Heart right ventricle (tissue), 16 donors: Measurements from ENCODE around the gene PRDM5. TPM values are rescaled to one million over a fixed set of nuclear protein-coding genes. Genes with fewer than 3 reads are reported as not detected.

Source experiments
- ATAC-seq, 8 donors: fragments of 200-7000 bp; cut with Tn5 transposase; one replicate each; pipeline ENCODE4 v1.9.1; 2020; ENCODE audit warnings: mild to moderate bottlenecking in 8 of 8, moderate library complexity in 8 of 8, moderate number of reproducible peaks in 1 of 8
- DNase-seq, 2 donors: peaks; one replicate each; pipeline ENCODE4 v3.0.0-alpha.2; 2020
- H3K27ac ChIP-seq, 10 donors: fragments of 200-600 bp; sonication (generic) in 2 of 10; one replicate each; pipeline versions ENCODE4 v1.5.0 to v1.8.0; 2020 to 2022; ENCODE audit warnings: mild to moderate bottlenecking in 3 of 10
- H3K27me3 ChIP-seq, 7 donors: fragments of 200-600 bp; one replicate each; pipeline ENCODE4 v1.8.0; 2021 to 2022; ENCODE audit warnings: mild to moderate bottlenecking in 2 of 7
- H3K36me3 ChIP-seq, 9 donors: fragments of 200-600 bp; sonication (generic) in 1 of 9; one replicate each; pipeline versions ENCODE4 v1.5.0 to v1.8.0; 2020 to 2022; ENCODE audit warnings: mild to moderate bottlenecking in 2 of 9
- H3K4me1 ChIP-seq, 9 donors: fragments of 200-600 bp; sonication (generic) in 1 of 9; one replicate each; pipeline versions ENCODE4 v1.5.0 to v1.8.0; 2020 to 2022; ENCODE audit warnings: mild to moderate bottlenecking in 4 of 9
- H3K4me3 ChIP-seq, 10 donors: fragments of 200-600 bp; sonication (generic) in 2 of 10; one replicate each; pipeline versions ENCODE4 v1.5.0 to v1.8.0; 2020 to 2022; ENCODE audit warnings: mild to moderate bottlenecking in 7 of 10, moderate library complexity in 2 of 10
- H3K9me3 ChIP-seq, 11 donors: fragments of 200-600 bp in 10 of 11; sonication (generic) in 2 of 11; one replicate each; pipeline versions ENCODE4 v1.5.0 to v1.8.0; 2013 to 2022; ENCODE audit warnings: mild to moderate bottlenecking in 2 of 11, control low read depth in 1 of 11, moderate library complexity in 1 of 11
- WGBS, 2 donors: extraction: QIAGEN DNeasy Blood & Tissue Kit; methylation state at CpG; one replicate each; pipeline ENCODE4 v1.1.7; 2013; ENCODE audit warnings: inconsistent platforms in 1 of 2; 5-methylcytosine and 5-hydroxymethylcytosine counted together
- intact Hi-C, 10 donors: fragments of 100-400 bp; cut with DNase I; formaldehyde crosslinking; loops; one replicate each; pipeline versions ENCODE4 v1.11.1 to v1.14.2; 2022
- polyA plus RNA-seq, 2 donors: library from polyadenylated mRNA; stranded (reverse); fragments of 200-250 nt; gene quantifications; one replicate each; pipeline ENCODE4 v1.2.3, GENCODE V29; 2013
- total RNA-seq, 10 donors: library from RNA; stranded (reverse); fragmentation: NEBNext Ultra II Directional in 3 of 10; extraction: Animal tissue kit (Norgen Biotek cat#: 25700) in 3 of 10; gene quantifications; one replicate each; pipeline versions ENCODE4 v1.2.1 to v1.2.4, GENCODE V29; 2021 to 2023
- TF ChIP-seq, protein P1 (sequence below), 9 donors: fragments of 200-600 bp; sonication (generic) in 2 of 9; IDR thresholded peaks; one replicate each; pipeline versions ENCODE4 v1.5.0 to v1.8.0; 2021 to 2022; ENCODE audit warnings: antibody characterized with exemption in 9 of 9, mild to moderate bottlenecking in 5 of 9, moderate library complexity in 1 of 9
- donor health status: Arrhythmogenic right ventricular cardiomyopathy.
- donor health status: ischemic (EF 13 %, LVEDD 7.1; RV severe dilation, severe dysfunction).
- donor health status: healthy with polysubstance abuse.
- donor health status: DM: no; HTN: yes; CAD: no.
- donor health status: DM: no; HTN: no; CAD: no.
- donor health status: ischemic (EF 25% LVEDD 6.9; RV normal size, moderate dysfunction).
- donor health status: ischemic (EF 25% LVEDD 5.7; RV mildly dilated, moderate dysfunction).
- donor health status: healthy.
- donor health status: DM: yes; HTN: yes; CAD: no.
- donor health status: Ischemic cardiomyopathy.
- donor health status: ischemic (EF 35%, LVEDD 5.7; RV mildly dilated, moderate dysfunction).
- donor health status: nonischemic (EF 11% LVEDD 7.7; RV severe dilation, severe dysfunction).
- donor health status: DM: yes; HTN: yes; CAD: no.
- donor health status: PGD.
- donor health status: ischemic (EF 29% LVEDD 5.4; RV normal size, mild dysfunction).
- donor health status: nonischemic (EF 23%, LVEDD 6.1; RV moderate dilation, normal function).

Gene PRDM5
- total and polyA plus RNA-seq, 12 donors, result 1.5 to 20.5 (median 12.1) TPM

DNA sequence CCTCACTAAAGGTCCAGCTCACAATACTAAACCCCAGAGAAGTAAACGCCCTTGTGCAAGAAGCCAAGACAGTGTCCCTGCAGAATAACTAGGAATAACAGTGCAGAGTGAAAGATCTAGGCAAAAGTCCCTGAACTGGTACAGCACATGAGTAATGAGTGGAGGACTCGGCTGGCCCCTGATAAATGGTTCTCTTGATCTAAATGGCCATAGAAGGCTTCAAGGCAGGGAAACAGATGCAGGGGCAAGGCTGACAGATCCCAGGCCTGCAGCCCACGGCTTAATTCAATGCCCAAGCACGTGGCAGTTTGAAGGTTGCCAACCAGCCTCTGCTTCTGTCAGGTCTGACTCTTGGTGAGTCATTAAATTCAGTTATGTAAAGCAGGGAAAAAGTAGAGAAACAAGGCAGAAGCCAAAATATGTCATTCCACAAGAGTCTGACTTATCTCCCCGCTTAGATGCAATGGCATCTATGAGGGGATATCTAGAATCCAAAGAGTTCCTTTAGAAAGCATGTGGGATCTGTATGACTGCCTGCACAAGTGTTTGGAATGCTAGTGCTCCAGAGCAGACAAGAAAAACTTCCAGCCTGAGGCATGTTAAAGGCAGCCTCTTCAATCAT lies 121.3 kb downstream of the PRDM5 start:
- intact Hi-C loops, result no loop called here
- peaks cover 0 to 3% (median 0%) of the 10 kb centered on the region in 11 donors for H3K9me3 ChIP-seq
- peak overlapping the region in 8 of 10 donors; percentile 12 to 70 (median 56) for H3K27ac ChIP-seq
- H3K4me3 ChIP-seq, result no peak overlapping the region
- peak; percentile 26 to 56 for DNase-seq
- 24 to 38% methylated on average over 5 of the region's 5 CpGs for WGBS, 2 donors
- peaks cover 0 to 32% (median 0%) of the 10 kb centered on the region in 9 donors for H3K36me3 ChIP-seq
- peaks cover 0 to 13% (median 0%) of the 10 kb centered on the region in 9 donors for H3K4me1 ChIP-seq
- TF ChIP-seq, protein P1, sequence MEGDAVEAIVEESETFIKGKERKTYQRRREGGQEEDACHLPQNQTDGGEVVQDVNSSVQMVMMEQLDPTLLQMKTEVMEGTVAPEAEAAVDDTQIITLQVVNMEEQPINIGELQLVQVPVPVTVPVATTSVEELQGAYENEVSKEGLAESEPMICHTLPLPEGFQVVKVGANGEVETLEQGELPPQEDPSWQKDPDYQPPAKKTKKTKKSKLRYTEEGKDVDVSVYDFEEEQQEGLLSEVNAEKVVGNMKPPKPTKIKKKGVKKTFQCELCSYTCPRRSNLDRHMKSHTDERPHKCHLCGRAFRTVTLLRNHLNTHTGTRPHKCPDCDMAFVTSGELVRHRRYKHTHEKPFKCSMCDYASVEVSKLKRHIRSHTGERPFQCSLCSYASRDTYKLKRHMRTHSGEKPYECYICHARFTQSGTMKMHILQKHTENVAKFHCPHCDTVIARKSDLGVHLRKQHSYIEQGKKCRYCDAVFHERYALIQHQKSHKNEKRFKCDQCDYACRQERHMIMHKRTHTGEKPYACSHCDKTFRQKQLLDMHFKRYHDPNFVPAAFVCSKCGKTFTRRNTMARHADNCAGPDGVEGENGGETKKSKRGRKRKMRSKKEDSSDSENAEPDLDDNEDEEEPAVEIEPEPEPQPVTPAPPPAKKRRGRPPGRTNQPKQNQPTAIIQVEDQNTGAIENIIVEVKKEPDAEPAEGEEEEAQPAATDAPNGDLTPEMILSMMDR (IDR thresholded peaks at IDR 0.05), result no peak
- H3K27me3 ChIP-seq, result no peaks in the 10 kb centered on the region
- peak; percentile 86 to 98 (median 94) for ATAC-seq

DNA sequence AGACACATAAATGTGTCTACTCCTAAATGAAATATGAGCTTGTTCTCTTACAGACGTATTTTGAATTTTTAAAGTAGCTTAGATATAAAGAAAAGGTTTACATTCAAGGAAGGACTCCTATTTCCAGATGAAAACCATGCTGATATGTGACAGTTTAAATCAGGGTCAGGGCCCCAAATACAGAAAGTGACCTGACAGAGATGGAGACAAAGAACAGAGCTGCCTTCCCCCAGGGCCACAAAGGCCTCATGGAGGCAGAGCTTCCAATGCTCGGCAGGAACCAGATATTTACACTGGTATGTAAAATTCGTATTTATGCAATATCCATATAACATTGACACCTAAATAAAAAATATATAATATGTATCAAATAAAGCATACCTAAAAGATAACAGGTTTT lies 124.0 kb downstream of the PRDM5 start:
- Histone ChIP-seq H3K27ac (no peak overlapping the region), H3K4me1 (peaks cover 0 to 13% (median 0%) of the 10 kb centered on the region in 9 donors), H3K9me3 (no peaks in the 10 kb centered on the region), H3K27me3 (no peaks in the 10 kb centered on the region), H3K4me3 (no peak overlapping the region), H3K36me3 (peaks cover 0 to 32% (median 0%) of the 10 kb centered on the region in 9 donors)
- intact Hi-C loops, result no loop called here
- WGBS, 2 donors, result 79 to 85% methylated on average over 3 of the region's 3 CpGs
- DNase-seq, result no peak
- ATAC-seq, result no peak
- TF ChIP-seq, protein P1 (IDR thresholded peaks at IDR 0.05), result no peak

DNA sequence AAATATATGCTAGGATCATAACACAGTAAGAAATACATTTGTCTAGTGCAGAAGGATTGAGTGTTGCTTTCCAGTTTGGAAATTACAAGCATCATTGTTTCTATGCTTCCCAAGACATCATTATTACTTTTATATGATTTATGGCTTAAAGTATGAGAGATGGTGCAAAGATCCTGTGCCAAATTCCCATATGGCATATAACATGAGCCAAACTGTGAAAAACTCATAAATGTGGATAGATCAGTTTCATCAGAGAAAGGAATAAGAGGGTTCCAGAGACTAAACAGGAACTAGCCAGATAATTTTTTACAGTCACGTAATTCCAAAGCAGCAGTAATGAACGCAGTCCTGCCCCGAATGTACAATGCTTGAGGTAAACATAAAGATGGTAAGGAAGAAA lies 126.3 kb downstream of the PRDM5 start:
- ATAC-seq, result no peak
- Histone ChIP-seq H3K36me3 (peaks cover 0 to 32% (median 0%) of the 10 kb centered on the region in 9 donors), H3K9me3 (no peaks in the 10 kb centered on the region), H3K4me3 (no peak overlapping the region), H3K27ac (no peak overlapping the region), H3K27me3 (no peaks in the 10 kb centered on the region), H3K4me1 (peaks cover 0 to 8% (median 0%) of the 10 kb centered on the region in 9 donors)
- no peak for DNase-seq
- 93 to 96% methylated on average over 3 of the region's 3 CpGs for WGBS, 2 donors
- TF ChIP-seq, protein P1 (IDR thresholded peaks at IDR 0.05), result no peak
- intact Hi-C loops, result no loop called here

DNA sequence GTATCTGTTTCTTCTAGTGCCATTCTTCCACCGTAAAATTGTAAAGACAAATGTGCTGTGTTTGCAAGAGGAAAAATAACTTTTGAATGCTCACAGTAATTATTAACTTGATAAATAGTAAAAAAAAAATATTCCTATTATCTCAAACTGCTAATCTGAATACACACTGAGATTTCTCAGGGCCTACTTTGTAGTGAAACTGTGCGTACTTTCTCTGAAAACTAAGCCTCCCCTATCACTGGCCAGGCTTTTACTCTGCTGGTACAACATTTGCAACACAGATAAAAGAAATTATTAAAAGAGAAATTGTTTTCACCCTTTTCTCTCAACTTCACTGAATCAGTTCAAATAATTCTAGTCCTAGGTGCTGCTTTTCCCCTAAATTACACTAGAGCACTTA lies 137.3 kb downstream of the PRDM5 start:
- no peak overlapping the region for H3K4me3 ChIP-seq
- intact Hi-C loops, result no loop called here
- no peak for ATAC-seq
- H3K27ac ChIP-seq, result no peak overlapping the region
- DNase-seq, result no peak
- WGBS, 2 donors, result 98 to 99% methylated on average over 2 of the region's 2 CpGs
- H3K36me3 ChIP-seq, result peaks cover 0 to 23% (median 0%) of the 10 kb centered on the region in 9 donors
- H3K9me3 ChIP-seq, result no peaks in the 10 kb centered on the region
- H3K27me3 ChIP-seq, result no peaks in the 10 kb centered on the region
- no peaks in the 10 kb centered on the region for H3K4me1 ChIP-seq
- TF ChIP-seq, protein P1 (IDR thresholded peaks at IDR 0.05), result no peak
